Measurements from ENCODE around the gene PTGES3. TPM values are rescaled to one million over a fixed set of nuclear protein-coding genes. Genes with fewer than 3 reads are reported as not detected.

PTGES3 gene
- total RNA-seq, 2 donors from 2014 or later, result 27.4 to 56.0 TPM

DNA sequence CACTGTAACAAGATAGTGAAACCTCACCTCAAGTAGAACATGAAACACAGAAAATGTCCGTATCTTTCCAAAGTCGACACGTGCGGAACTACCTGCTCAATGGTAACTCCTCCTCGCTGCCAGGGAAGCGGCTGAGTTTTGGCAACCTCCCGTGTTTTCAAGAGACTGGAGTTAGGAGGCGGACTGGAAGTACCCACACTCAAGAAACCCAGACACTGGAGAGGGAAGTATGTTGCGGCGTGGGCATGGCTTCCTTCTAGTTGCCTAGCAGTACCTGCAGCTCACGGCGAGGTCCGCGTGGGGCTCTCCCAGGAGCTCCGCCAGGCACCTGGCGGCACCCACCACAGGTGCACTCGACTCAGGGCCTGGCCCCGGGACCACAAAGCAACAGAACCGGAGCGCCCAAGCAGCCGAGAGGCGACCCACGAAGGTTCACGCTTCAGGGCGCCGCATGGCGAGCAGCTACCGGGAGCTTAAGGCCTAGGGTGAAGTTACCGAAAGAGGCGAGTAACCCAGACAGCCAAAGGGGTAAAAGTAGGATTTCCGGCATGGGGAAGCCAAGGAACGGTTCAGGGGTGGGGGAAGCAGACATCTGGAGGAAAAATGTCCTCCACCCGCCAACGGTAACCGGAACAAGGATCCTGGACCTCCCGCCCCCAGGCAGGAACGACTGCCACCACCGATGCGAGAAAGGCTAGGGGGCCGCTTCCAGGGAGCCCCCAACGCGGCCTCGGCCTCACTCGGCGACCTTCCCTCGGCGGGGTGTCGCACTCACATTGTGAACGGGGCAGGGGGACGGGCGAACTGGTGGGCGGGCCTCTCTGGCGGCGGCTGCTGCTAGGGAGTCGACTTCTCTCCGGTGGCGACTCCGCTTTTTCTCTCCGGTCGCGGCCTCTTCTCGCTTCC is 608 bp downstream of the PTGES3 start:
- WGBS, 2 donors, result 0% methylated on average over 28 to 55 of the region's 62 CpGs
- peak overlapping the region; percentile 98 to 100 (median 99) for H3K27ac ChIP-seq
- intact Hi-C loops (cut with DNase I), result no loop called here
- TF ChIP-seq, protein P1, sequence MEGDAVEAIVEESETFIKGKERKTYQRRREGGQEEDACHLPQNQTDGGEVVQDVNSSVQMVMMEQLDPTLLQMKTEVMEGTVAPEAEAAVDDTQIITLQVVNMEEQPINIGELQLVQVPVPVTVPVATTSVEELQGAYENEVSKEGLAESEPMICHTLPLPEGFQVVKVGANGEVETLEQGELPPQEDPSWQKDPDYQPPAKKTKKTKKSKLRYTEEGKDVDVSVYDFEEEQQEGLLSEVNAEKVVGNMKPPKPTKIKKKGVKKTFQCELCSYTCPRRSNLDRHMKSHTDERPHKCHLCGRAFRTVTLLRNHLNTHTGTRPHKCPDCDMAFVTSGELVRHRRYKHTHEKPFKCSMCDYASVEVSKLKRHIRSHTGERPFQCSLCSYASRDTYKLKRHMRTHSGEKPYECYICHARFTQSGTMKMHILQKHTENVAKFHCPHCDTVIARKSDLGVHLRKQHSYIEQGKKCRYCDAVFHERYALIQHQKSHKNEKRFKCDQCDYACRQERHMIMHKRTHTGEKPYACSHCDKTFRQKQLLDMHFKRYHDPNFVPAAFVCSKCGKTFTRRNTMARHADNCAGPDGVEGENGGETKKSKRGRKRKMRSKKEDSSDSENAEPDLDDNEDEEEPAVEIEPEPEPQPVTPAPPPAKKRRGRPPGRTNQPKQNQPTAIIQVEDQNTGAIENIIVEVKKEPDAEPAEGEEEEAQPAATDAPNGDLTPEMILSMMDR (IDR thresholded peaks at IDR 0.05), result peak in 3 of 7 experiments; percentile 14 to 19 (median 16)
- no peak for TF ChIP-seq POLR2A (IDR thresholded peaks at IDR 0.05)
- H3K9me3 ChIP-seq, result no peaks in the 10 kb centered on the region
- no peaks in the 10 kb centered on the region for H3K27me3 ChIP-seq
- DNase-seq, result peak; percentile 59 to 74 (median 68)
- H3K4me3 ChIP-seq, result peak overlapping the region; percentile 63 to 79
- peaks cover 28% of the 10 kb centered on the region for H3K4me1 ChIP-seq
- ATAC-seq, result peak; percentile 3
- H3K36me3 ChIP-seq (replicated peaks in 1 of 2; ENCODE audit: insufficient read depth in 1 of 2, low read depth in 2 of 2), result no peaks in the 10 kb centered on the region

DNA sequence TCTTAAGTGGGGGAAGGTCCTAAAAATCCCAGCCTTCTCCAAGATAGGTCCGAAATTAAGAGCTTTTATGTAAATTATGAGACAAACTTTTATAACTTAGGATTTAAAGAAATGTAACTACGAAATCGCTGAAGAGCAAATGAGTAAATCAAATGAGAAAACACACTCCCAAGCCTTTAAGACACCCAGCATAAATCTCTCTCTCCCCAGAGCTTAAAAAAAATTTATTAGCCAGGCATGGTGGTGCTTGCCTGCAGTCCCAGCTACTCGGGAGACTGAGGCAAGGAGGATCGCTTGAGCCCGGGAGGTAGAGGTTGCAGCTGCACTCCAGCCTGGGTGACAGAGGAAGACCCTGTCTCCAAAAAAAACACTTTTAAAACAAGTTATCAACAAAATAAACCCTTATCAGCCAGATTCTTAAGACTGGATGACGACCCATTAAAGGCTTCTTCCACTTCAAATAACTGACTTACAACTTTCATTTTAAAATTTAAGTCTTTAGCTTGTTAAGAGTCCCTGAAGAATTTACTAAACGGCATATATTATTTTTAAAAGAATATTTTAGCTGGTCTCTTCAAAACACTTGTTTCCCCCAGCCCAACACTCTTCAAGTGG is 3.2 kb downstream of the PTGES3 start:
- 8 to 13% methylated on average over 5 to 8 of the region's 8 CpGs for WGBS, 2 donors
- Histone ChIP-seq H3K4me3 (peak overlapping the region in 1 of 2 donors; percentile 1), H3K27ac (peak overlapping the region in 3 of 4 donors; percentile 66 to 99 (median 80)), H3K27me3 (no peaks in the 10 kb centered on the region), H3K36me3 (replicated peaks in 1 of 2; ENCODE audit: insufficient read depth in 1 of 2, low read depth in 2 of 2) (no peaks in the 10 kb centered on the region), H3K9me3 (no peaks in the 10 kb centered on the region), H3K4me1 (peaks cover 52% of the 10 kb centered on the region)
- no peak for TF ChIP-seq POLR2A (IDR thresholded peaks at IDR 0.05)
- TF ChIP-seq, protein P1 (IDR thresholded peaks at IDR 0.05), result no peak
- ATAC-seq (no peak), DNase-seq (no peak)
- intact Hi-C loops (cut with DNase I), result no loop called here

DNA sequence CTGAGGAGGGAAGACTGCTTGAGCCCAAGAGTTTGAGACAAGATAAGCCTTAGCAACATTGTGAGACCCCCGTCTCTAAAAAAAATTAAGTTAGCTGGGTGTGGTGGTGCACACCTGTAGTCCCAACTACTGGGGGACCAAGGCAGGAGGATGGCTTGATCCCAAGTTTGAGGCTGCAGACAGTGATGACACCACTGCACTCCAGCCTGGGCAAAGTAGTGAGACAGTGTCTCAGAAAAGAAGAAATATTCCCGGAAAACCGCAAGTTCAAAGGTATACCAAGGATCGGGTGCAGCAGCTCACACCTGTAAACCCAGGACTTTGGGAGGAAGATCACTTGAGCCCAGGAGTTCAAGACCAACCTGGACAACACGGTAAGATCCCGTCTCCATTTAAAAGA is 5.8 kb downstream of the PTGES3 start:
- no peak for ATAC-seq
- no peak for DNase-seq
- no peak for TF ChIP-seq POLR2A (IDR thresholded peaks at IDR 0.05)
- TF ChIP-seq, protein P1 (IDR thresholded peaks at IDR 0.05), result no peak
- Histone ChIP-seq H3K27me3 (no peaks in the 10 kb centered on the region), H3K9me3 (no peaks in the 10 kb centered on the region), H3K4me3 (no peak overlapping the region), H3K4me1 (peaks cover 62% of the 10 kb centered on the region), H3K36me3 (replicated peaks in 1 of 2; ENCODE audit: insufficient read depth in 1 of 2, low read depth in 2 of 2) (no peaks in the 10 kb centered on the region), H3K27ac (no peak overlapping the region)
- intact Hi-C loops (cut with DNase I), result no loop called here
- 82 to 84% methylated on average over 6 of the region's 6 CpGs for WGBS, 2 donors

DNA sequence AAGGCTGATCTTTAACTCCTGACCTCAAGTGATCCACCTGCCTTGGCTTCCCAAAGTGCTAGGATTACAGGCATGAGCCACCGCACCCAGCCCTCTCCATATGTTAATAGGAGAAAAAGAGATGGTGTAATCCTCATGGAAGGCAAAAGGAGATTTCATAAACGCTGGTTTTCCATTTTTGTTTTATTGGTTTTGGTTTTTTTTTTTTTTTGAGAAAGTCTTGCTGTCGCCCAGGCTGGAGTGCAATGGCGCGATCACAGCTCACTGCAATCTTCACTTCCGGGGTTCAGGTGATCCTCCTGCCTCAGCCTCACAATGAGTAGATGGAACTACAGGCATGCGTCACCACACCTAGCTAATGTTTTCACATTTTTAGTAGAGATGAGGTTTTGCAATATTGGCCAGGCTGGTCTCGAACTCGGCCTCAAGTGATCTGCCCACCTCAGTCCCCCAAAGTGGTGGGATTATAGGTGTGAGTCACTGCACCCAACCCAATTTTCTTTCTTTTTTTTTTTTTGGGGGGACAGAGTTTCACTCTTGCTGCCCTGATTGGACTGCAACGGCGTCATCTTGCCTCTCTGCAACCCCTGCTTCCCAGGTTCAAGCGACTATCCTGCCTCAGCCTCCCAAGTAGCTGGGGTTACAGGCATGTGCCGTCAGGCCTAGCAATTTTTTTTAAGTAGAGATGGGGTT is 8.1 kb downstream of the PTGES3 start:
- WGBS, 2 donors, result 86 to 94% methylated on average over 13 of the region's 13 CpGs
- no peak for TF ChIP-seq POLR2A (IDR thresholded peaks at IDR 0.05)
- TF ChIP-seq, protein P1 (IDR thresholded peaks at IDR 0.05), result no peak
- H3K27me3 ChIP-seq, result no peaks in the 10 kb centered on the region
- DNase-seq (no peak), ATAC-seq (no peak)
- H3K4me3 ChIP-seq, result no peak overlapping the region
- no peaks in the 10 kb centered on the region for H3K36me3 ChIP-seq (replicated peaks in 1 of 2; ENCODE audit: insufficient read depth in 1 of 2, low read depth in 2 of 2)
- peaks cover 78% of the 10 kb centered on the region for H3K4me1 ChIP-seq
- peaks cover 0 to 3% (median 0%) of the 10 kb centered on the region in 3 donors for H3K9me3 ChIP-seq
- intact Hi-C loops (cut with DNase I), result no loop called here
- no peak overlapping the region for H3K27ac ChIP-seq

Data from body of pancreas (tissue), 4 donors.